IMR-90 (cell line): Measurements from ENCODE around the gene LOXL4. TPM values are rescaled to one million over a fixed set of nuclear protein-coding genes. Genes with fewer than 3 reads are reported as not detected.

Experiments used
- ATAC-seq: fragments of 200-7000 bp; cut with Tn5 transposase; 2 replicates; pipeline ENCODE4 v1.9.1; 2020; ENCODE audit warnings: low read depth, mild to moderate bottlenecking, moderate library complexity
- BruUV-seq: library from RNA; stranded (reverse); fragments of 400-500 nt; replicated peaks from 2 replicates; lab custom pipeline; 2021; lab: Mats Ljungman, UMichigan
- CTCF ChIA-PET: fragments of 300-600 bp; formaldehyde crosslinking; extraction: SDS; loops from one replicate; lab custom pipeline; 2021; ENCODE audit warnings: antibody characterized with exemption; lab: Yijun Ruan, JAX
- POLR2A ChIA-PET: fragments of 300-600 bp; sonication (Branson Sonifier 250); formaldehyde crosslinking; loops from one replicate; lab custom pipeline; 2022; ENCODE audit warnings: antibody characterized with exemption; ENCODE audit not compliant: unreplicated experiment; lab: Charles Lee
- DNase-seq: peaks from one replicate; pipeline ENCODE4 v3.0.0; 2013
- H2AFZ ChIP-seq: replicated peaks from 2 replicates; pipeline ENCODE3; 2013; ENCODE audit warnings: low read length, mild to moderate bottlenecking; ENCODE audit not compliant: poor library complexity
- H2AK5ac ChIP-seq: 2 replicates; pipeline ENCODE4 v1.6.1; 2013; ENCODE audit warnings: low read depth, low read length, inconsistent platforms
- H2AK9ac ChIP-seq: replicated peaks from 2 replicates; pipeline ENCODE3; 2013; ENCODE audit warnings: mild to moderate bottlenecking, low read depth, low read length, moderate library complexity; ENCODE audit not compliant: poor library complexity
- H2BK120ac ChIP-seq: 2 replicates; pipeline ENCODE4 v1.6.1; 2013; ENCODE audit warnings: low read depth, low read length, inconsistent platforms
- H2BK15ac ChIP-seq: 3 replicates; pipeline ENCODE4 v1.6.1; 2013; ENCODE audit warnings: low read depth, low read length, inconsistent platforms
- H2BK20ac ChIP-seq: 2 replicates; pipeline ENCODE4 v1.6.1; 2013; ENCODE audit warnings: low read depth, mild to moderate bottlenecking, inconsistent platforms, low read length, moderate library complexity
- H2BK5ac ChIP-seq: 2 replicates; pipeline ENCODE4 v1.6.1; 2013; ENCODE audit warnings: mild to moderate bottlenecking, low read depth, low read length, inconsistent platforms; ENCODE audit not compliant: poor library complexity, severe bottlenecking
- H3K14ac ChIP-seq: replicated peaks from 2 replicates; pipeline ENCODE4 v1.6.1; 2013; ENCODE audit warnings: low read depth, low read length, inconsistent platforms
- H3K18ac ChIP-seq: 2 replicates; pipeline ENCODE4 v1.6.1; 2013; ENCODE audit warnings: low read depth, low read length, control low read depth
- H3K23ac ChIP-seq: 2 replicates; pipeline ENCODE4 v1.6.1; 2013; ENCODE audit warnings: low read depth, low read length, inconsistent platforms
- H3K27ac ChIP-seq: 2 replicates; pipeline ENCODE4 v1.5.1; 2013; ENCODE audit warnings: mild to moderate bottlenecking, control low read depth, low read length; ENCODE audit not compliant: insufficient read depth
- H3K27me3 ChIP-seq: 2 replicates; pipeline ENCODE4 v1.6.1; 2013; ENCODE audit warnings: low read length; ENCODE audit not compliant: control insufficient read depth, insufficient read depth
- H3K36me3 ChIP-seq: 2 replicates; pipeline ENCODE4 v1.6.1; 2013; ENCODE audit warnings: low read length, mixed read lengths; ENCODE audit not compliant: control insufficient read depth, insufficient read depth
- H3K4ac ChIP-seq: 2 replicates; pipeline ENCODE4 v1.6.1; 2013; ENCODE audit warnings: low read depth, low read length, inconsistent platforms
- H3K4me1 ChIP-seq: 2 replicates; pipeline ENCODE4 v1.6.1; 2013; ENCODE audit warnings: low read length, mixed read lengths; ENCODE audit not compliant: control insufficient read depth, insufficient read depth
- H3K4me2 ChIP-seq: 2 replicates; pipeline ENCODE4 v1.6.1; 2013; ENCODE audit warnings: low read depth, mild to moderate bottlenecking, control low read depth, low read length, moderate library complexity
- H3K4me3 ChIP-seq: 2 replicates; pipeline ENCODE4 v1.5.1; 2013; ENCODE audit warnings: low read depth, mild to moderate bottlenecking, control low read depth, low read length, moderate library complexity; ENCODE audit not compliant: insufficient read depth
- H3K56ac ChIP-seq: 2 replicates; pipeline ENCODE4 v1.6.1; 2013; ENCODE audit warnings: low read length, inconsistent platforms; ENCODE audit not compliant: insufficient read depth; ENCODE audit errors: extremely low read depth
- H3K79me1 ChIP-seq, 2 experiments: 2 replicates each; pipeline ENCODE4 v1.6.1; 2013; ENCODE audit warnings: low read length in 2 of 2, inconsistent platforms in 1 of 2, low read depth in 1 of 2
- H3K9ac ChIP-seq: 2 replicates; pipeline ENCODE4 v1.6.1; 2013; ENCODE audit warnings: low read depth, low read length, control low read depth
- H3K9me1 ChIP-seq: 2 replicates; pipeline ENCODE4 v1.6.1; 2013; ENCODE audit warnings: low read length, inconsistent platforms; ENCODE audit not compliant: insufficient read depth
- H3K9me3 ChIP-seq: 2 replicates; pipeline ENCODE4 v1.6.1; 2013; ENCODE audit warnings: low read length; ENCODE audit not compliant: control insufficient read depth, insufficient read depth
- H4K20me1 ChIP-seq: 2 replicates; pipeline ENCODE4 v1.6.1; 2013; ENCODE audit warnings: low read length, inconsistent platforms; ENCODE audit not compliant: insufficient read depth
- H4K5ac ChIP-seq: 2 replicates; pipeline ENCODE4 v1.6.1; 2013; ENCODE audit warnings: mild to moderate bottlenecking, low read depth, low read length, control low read depth
- H4K8ac ChIP-seq, 2 experiments: 2 replicates each; pipeline ENCODE4 v1.6.1; 2013; ENCODE audit warnings: low read depth in 2 of 2, low read length in 2 of 2, control low read depth in 1 of 2, inconsistent platforms in 1 of 2
- H4K91ac ChIP-seq: 2 replicates; pipeline ENCODE4 v1.6.1; 2013; ENCODE audit warnings: low read depth, low read length, inconsistent platforms; ENCODE audit not compliant: insufficient read depth
- BHLHE40 ChIP-seq: fragments of 150-350 bp; IDR thresholded peaks from 2 replicates; pipeline ENCODE4 v1.6.1; 2016; ENCODE audit warnings: mild to moderate bottlenecking, low read depth, low read length
- CTCF ChIP-seq: conservative IDR thresholded peaks from 2 replicates; pipeline ENCODE4 v1.5.1; 2012; ENCODE audit warnings: mild to moderate bottlenecking, low read depth, low read length, improper control_type of control experiment
- FOS ChIP-seq: fragments of 150-350 bp; IDR thresholded peaks from 2 replicates; pipeline ENCODE4 v1.6.1; 2016; ENCODE audit warnings: low read depth, low read length
- MAFK ChIP-seq: IDR thresholded peaks from 2 replicates; pipeline ENCODE4 v1.6.1; 2012; ENCODE audit warnings: low read depth, low read length, improper control_type of control experiment
- MXI1 ChIP-seq: IDR thresholded peaks from 2 replicates; pipeline ENCODE4 v1.6.1; 2012; ENCODE audit warnings: low read depth, mild to moderate bottlenecking, low read length, moderate library complexity, borderline replicate concordance
- RAD21 ChIP-seq: IDR thresholded peaks from 2 replicates; pipeline ENCODE4 v1.6.1; 2012; ENCODE audit warnings: low read length, improper control_type of control experiment
- RCOR1 ChIP-seq: IDR thresholded peaks from 2 replicates; pipeline ENCODE4 v1.6.1; 2012; ENCODE audit warnings: mild to moderate bottlenecking, low read length, improper control_type of control experiment; ENCODE audit not compliant: insufficient replicate concordance
- SMC3 ChIP-seq: fragments of 150-350 bp; IDR thresholded peaks from 2 replicates; pipeline ENCODE4 v1.6.1; 2016; ENCODE audit warnings: low read depth, mild to moderate bottlenecking, antibody characterized with exemption, low read length, moderate library complexity
- USF2 ChIP-seq: fragments of 150-350 bp; IDR thresholded peaks from 2 replicates; pipeline ENCODE4 v1.6.1; 2017; ENCODE audit warnings: mild to moderate bottlenecking, antibody characterized with exemption, low read length, low read depth
- WGBS, 2 experiments: methylation state at CpG; one replicate each; pipeline versions ENCODE4 v1.1.5 to v1.1.7; 2013; ENCODE audit warnings: missing lambda C conversion rate in 2 of 2; ENCODE audit not compliant: insufficient read length in 1 of 2; ENCODE audit errors: extremely low coverage in 2 of 2; 5-methylcytosine and 5-hydroxymethylcytosine counted together
- dilution Hi-C: fragments of 300-500 bp; cut with HindIII; formaldehyde crosslinking; loops from one replicate; pipeline ENCODE4 v1.14.3; 2018; ENCODE audit warnings: low sequenced_read_pairs; ENCODE audit not compliant: unreplicated experiment
- in situ Hi-C: fragments of 300-500 bp; cut with MboI; formaldehyde crosslinking; loops from 3 replicates; pipeline ENCODE4 v1.14.3; 2019; ENCODE audit warnings: low sequenced_read_pairs, inconsistent platforms, mixed read lengths
- intact Hi-C: fragments of 100-400 bp; cut with micrococcal nuclease; formaldehyde crosslinking; loops from 2 replicates; pipeline ENCODE4 v1.10.0; 2022
- polyA plus RNA-seq, 3 experiments: library from polyadenylated mRNA; depleted of rRNA; stranded (reverse); fragments of >200 nt; gene quantifications; 2 replicates each; pipeline ENCODE4 v1.2.3, GENCODE V29; 2012; ENCODE audit warnings: low replicate concordance in 1 of 3
- total RNA-seq: library from RNA; depleted of rRNA; stranded (reverse); fragments of >200 nt; gene quantifications from 2 replicates; pipeline ENCODE4 v1.2.3, GENCODE V29; 2012

Gene LOXL4
- total and polyA plus RNA-seq, 2 of the 4 experiments (the other 2 are of a cell fraction), result 20.8 to 26.7 TPM

- H3K27ac ChIP-seq, result peak overlapping the region; percentile 18
- in situ Hi-C loops, result loop anchor here (10.0 kb wide), 1 partner anchor 145 kb away; no protein-coding TSS in a partner anchor
Measured at GRCh38 chr10:98309366-98310355, 41.7 kb upstream of the LOXL4 start.

More at GRCh38 chr10:98309366-98310355, 41.7 kb upstream of the LOXL4 start:
- Histone ChIP-seq H4K91ac (peak overlapping the region; percentile 65), H2BK5ac (peak overlapping the region; percentile 6), H2AK5ac (peak overlapping the region; percentile 40; the same call in 1 of the 2 replicates), H3K4me3 (peak overlapping the region; percentile 8; the same call in 1 of the 2 replicates), H3K36me3 (no peaks in the 10 kb centered on the region), H3K18ac (no peak overlapping the region; the same call in 1 of the 2 replicates), H3K23ac (peak overlapping the region; percentile 74; the same call in 1 of the 2 replicates), H3K9me1 (no peaks in the 10 kb centered on the region), H4K5ac (peak overlapping the region; percentile 43; the same call in 1 of the 2 replicates), H3K4me2 (peak overlapping the region; percentile 67), H2BK120ac (peak overlapping the region; percentile 94), H3K79me1 (no peaks in the 10 kb centered on the region), H2AK9ac (peak overlapping the region; percentile 86), H2BK20ac (peak overlapping the region; percentile 76), H3K9ac (peak overlapping the region; percentile 60), H3K27me3 (peaks cover 2% of the 10 kb centered on the region; the same call in 1 of the 2 replicates), H4K8ac (peak overlapping the region; percentile 36 to 87; a peak in 3 of 4 replicates), H2BK15ac (peak overlapping the region; percentile 39; the same call in 1 of the 3 replicates), H3K14ac (peak overlapping the region; percentile 75), H3K56ac (0 out of 2 replicates have a peak overlapping the region, but pooled peaks have one; percentile 26), H3K9me3 (no peaks in the 10 kb centered on the region; the same call in 1 of the 2 replicates), H3K4me1 (peaks cover 7% of the 10 kb centered on the region), H2AFZ (peak overlapping the region; percentile 97), H3K4ac (peak overlapping the region; percentile 85), H4K20me1 (no peaks in the 10 kb centered on the region)
- BruUV-seq, result no TSS peak
- POLR2A ChIA-PET, result interaction anchor here (0.8 to 1.4 kb wide), 4 partner anchors 41 to 140 kb away, joined by 3 to 4 read pairs (median 4); no protein-coding TSS in a partner anchor
- CTCF ChIA-PET, result interaction anchor here (0.5 to 2.0 kb wide), 31 partner anchors 10 to 1856 kb away, joined by 3 to 23 read pairs (median 4); partner anchors contain the start of gene LOXL4
- DNase-seq (peak; percentile 87), ATAC-seq (peak; percentile 99)
- intact Hi-C loops, result loop anchor here (1.0 to 2.0 kb wide), 5 partner anchors 41 to 139 kb away; partner anchors contain the start of gene LOXL4
- dilution Hi-C loops, result no loop called here
- peak; percentile 87 for TF ChIP-seq SMC3
- TF ChIP-seq USF2, result peak; percentile 71
- peak; percentile 22; the same call in 1 of the 2 replicates for TF ChIP-seq MXI1
- TF ChIP-seq RCOR1, result no peak
- peak; percentile 94 for TF ChIP-seq CTCF
- TF ChIP-seq MAFK, result no peak
- TF ChIP-seq FOS, result no peak
- no peak for TF ChIP-seq BHLHE40
- peak; percentile 95 for TF ChIP-seq RAD21
- WGBS, 2 experiments, result 48% methylated on average over 6 of the region's 21 CpGs; no CpG with 5 or more reads in 1 of the 2 experiments
